B cell (primary cell): ENCODE measurements around the gene OR6C3. TPM values are rescaled to one million over a fixed set of nuclear protein-coding genes. Genes with fewer than 3 reads are reported as not detected.

Source experiments
- ATAC-seq: fragments of 200-7000 bp; cut with Tn5 transposase; one replicate; pipeline ENCODE4 v1.10.0; 2021; ENCODE audit warnings: low read depth, mild to moderate bottlenecking, moderate number of reproducible peaks, moderate library complexity
- CTCF ChIA-PET: fragments of 350-600 bp; sonication (Branson Sonifier 250); formaldehyde crosslinking; loops from one replicate; lab custom pipeline; 2021; ENCODE audit warnings: antibody characterized with exemption, inconsistent platforms; lab: Charles Lee
- POLR2A ChIA-PET: fragments of 350-600 bp; sonication (Branson Sonifier 250); formaldehyde crosslinking; loops from one replicate; lab custom pipeline; 2021; ENCODE audit warnings: antibody characterized with exemption; lab: Charles Lee
- DNase-seq: peaks from one replicate; pipeline ENCODE4 v3.0.0; 2013
- H2AFZ ChIP-seq: 2 replicates; pipeline ENCODE4 v1.6.1; 2012; ENCODE audit warnings: mild to moderate bottlenecking, low read depth, low read length; ENCODE audit not compliant: insufficient read depth, poor library complexity, severe bottlenecking
- H3K27ac ChIP-seq, 2 donors: 1 replicate in 1 of 2; 2 replicates in 1 of 2; pipeline ENCODE4 v1.5.1; 2012 to 2013; ENCODE audit warnings: low read length in 2 of 2, mild to moderate bottlenecking in 2 of 2, moderate library complexity in 1 of 2
- H3K27me3 ChIP-seq, 4 experiments: fragments of 200-600 bp in 1 of 4; sonication (generic) in 1 of 4; replicated peaks in 1 of 4; 1 replicate in 2 of 4; 2 replicates in 2 of 4; pipeline versions ENCODE4 v1.6.1 to v1.7.0; 2013 to 2016; ENCODE audit warnings: low read length in 3 of 4, mild to moderate bottlenecking in 2 of 4, mixed read lengths in 1 of 4, moderate library complexity in 1 of 4; ENCODE audit not compliant: insufficient read depth in 4 of 4, control insufficient read depth in 3 of 4; ENCODE audit errors: control extremely low read depth in 1 of 4
- H3K36me3 ChIP-seq, 2 experiments: replicated peaks in 1 of 2; 1 replicate in 1 of 2; 2 replicates in 1 of 2; pipeline versions ENCODE4 v1.6.1 to v1.7.1; 2013; ENCODE audit warnings: low read length in 1 of 2; ENCODE audit not compliant: insufficient read depth in 2 of 2, control insufficient read depth in 1 of 2; ENCODE audit errors: control extremely low read depth in 1 of 2, extremely low read depth in 1 of 2
- H3K4me1 ChIP-seq, 2 donors: fragments of 200-600 bp in 1 of 2; sonication (generic) in 1 of 2; 1 replicate in 1 of 2; 2 replicates in 1 of 2; pipeline versions ENCODE4 v1.5.1 to v1.6.1; 2013 to 2017; ENCODE audit warnings: low read length in 2 of 2; ENCODE audit not compliant: control insufficient read depth in 2 of 2, insufficient read depth in 2 of 2
- H3K4me2 ChIP-seq: replicated peaks from 2 replicates; pipeline ENCODE3; 2012; ENCODE audit warnings: mild to moderate bottlenecking, low read depth, low read length; ENCODE audit not compliant: poor library complexity, severe bottlenecking
- H3K4me3 ChIP-seq, 5 experiments: fragments of 200-600 bp in 1 of 5; sonication (generic) in 1 of 5; 1 replicate in 3 of 5; 2 replicates in 2 of 5; pipeline versions ENCODE4 v1.5.1 to v1.7.0; 2011 to 2016; ENCODE audit warnings: low read length in 4 of 5, mild to moderate bottlenecking in 4 of 5, low read depth in 2 of 5, control low read depth in 1 of 5, moderate library complexity in 1 of 5; ENCODE audit not compliant: insufficient read depth in 1 of 5; ENCODE audit errors: control extremely low read depth in 1 of 5, extremely low read depth in 1 of 5
- H3K79me2 ChIP-seq: fragments of 200-600 bp; sonication (generic); one replicate; pipeline ENCODE4 v1.6.0; 2016; ENCODE audit warnings: low read length; ENCODE audit not compliant: control insufficient read depth, insufficient read depth
- H3K9ac ChIP-seq: fragments of 200-600 bp; sonication (generic); 2 replicates; pipeline ENCODE4 v1.6.1; 2017; ENCODE audit warnings: mild to moderate bottlenecking, low read length, moderate library complexity
- H3K9me3 ChIP-seq, 3 donors: one replicate each; pipeline versions ENCODE4 v1.6.1 to v1.7.1; 2013; ENCODE audit warnings: low read length in 2 of 3; ENCODE audit not compliant: control insufficient read depth in 2 of 3, insufficient read depth in 1 of 3; ENCODE audit errors: control extremely low read depth in 1 of 3
- H4K20me1 ChIP-seq: 2 replicates; pipeline ENCODE4 v1.6.0; 2012; ENCODE audit warnings: mild to moderate bottlenecking, low read length; ENCODE audit not compliant: insufficient read depth, control insufficient read depth, poor library complexity, severe bottlenecking
- H3K27ac Mint-ChIP-seq: one replicate; pipeline ENCODE4 v1.8.0; 2021; ENCODE audit warnings: mixed read lengths
- H3K27me3 Mint-ChIP-seq: one replicate; pipeline ENCODE4 v1.8.0; 2021; ENCODE audit warnings: mixed read lengths
- H3K4me1 Mint-ChIP-seq: one replicate; pipeline ENCODE4 v1.8.0; 2021; ENCODE audit warnings: mixed read lengths
- H3K4me3 Mint-ChIP-seq: one replicate; pipeline ENCODE4 v1.8.0; 2021; ENCODE audit warnings: mixed read lengths
- H3K9me3 Mint-ChIP-seq: one replicate; pipeline ENCODE4 v1.8.0; 2022; ENCODE audit warnings: mixed read lengths; ENCODE audit not compliant: insufficient read depth
- CTCF ChIP-seq: fragments of 200-600 bp; IDR thresholded peaks from one replicate; pipeline ENCODE4 v1.8.0; 2022; ENCODE audit warnings: antibody characterized with exemption, mild to moderate bottlenecking
- EZH2 ChIP-seq: IDR thresholded peaks from 2 replicates; pipeline ENCODE4 v1.6.1; 2012; ENCODE audit warnings: borderline replicate concordance, low read depth, mild to moderate bottlenecking, moderate library complexity, low read length; ENCODE audit not compliant: insufficient read depth, poor library complexity, severe bottlenecking
- WGBS: methylation state at CpG from one replicate; pipeline ENCODE4 v1.1.5; 2013; ENCODE audit warnings: missing lambda C conversion rate; ENCODE audit not compliant: insufficient coverage; 5-methylcytosine and 5-hydroxymethylcytosine counted together
- intact Hi-C: fragments of 100-400 bp; cut with micrococcal nuclease; formaldehyde crosslinking; loops from one replicate; pipeline ENCODE4 v1.10.0; 2022
- polyA minus RNA-seq: library from RNA; depleted of rRNA, polyadenylated mRNA; stranded (reverse); fragments of >200 nt; gene quantifications from 2 replicates; pipeline ENCODE4 v1.2.3, GENCODE V29; 2012
- polyA plus RNA-seq: library from polyadenylated mRNA; depleted of rRNA; stranded (reverse); fragments of >200 nt; gene quantifications from 2 replicates; pipeline ENCODE4 v1.2.3, GENCODE V29; 2012
- total RNA-seq, 2 donors: library from RNA; stranded (reverse); fragments of 120-200 nt in 1 of 2; gene quantifications; 1 replicate in 1 of 2; 2 replicates in 1 of 2; pipeline versions ENCODE4 v1.2.3 to v1.2.4, GENCODE V29; 2013 to 2022

Gene OR6C3
- not detected in 2 replicates for total RNA-seq
- not detected for total RNA-seq (2013)
- polyA plus RNA-seq = not detected in 2 replicates
- polyA minus RNA-seq = not detected in 2 replicates

DNA sequence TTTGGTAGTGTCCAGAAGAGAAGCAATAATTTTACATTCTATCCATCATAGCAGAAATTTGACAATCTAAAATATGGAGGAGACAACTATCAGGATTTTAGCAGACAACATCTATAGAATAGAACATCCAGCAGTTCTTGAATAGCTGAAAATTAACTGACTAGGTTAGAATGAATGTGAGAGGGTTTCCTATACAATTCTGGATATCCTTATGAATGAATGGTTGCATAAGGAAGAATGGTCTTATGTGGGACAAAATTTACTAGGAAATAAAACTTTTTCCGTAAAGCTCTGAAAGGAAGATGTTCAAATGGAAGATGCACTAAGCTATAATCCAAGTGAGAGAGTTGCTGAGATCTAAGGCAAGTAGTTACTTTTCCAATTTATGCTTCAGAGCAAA lies at the start of gene OR6C3:
OR6C3 (plus strand) TSS at position 301 of the 400 bp plus-strand sequence. CDS start 955 bp downstream, outside the sequence.
- ChIA-PET POLR2A (no interaction called here), CTCF (no interaction called here)
- H3K27me3 ChIP-seq = no peaks in the 10 kb centered on the region
- H3K4me1 ChIP-seq = no peaks in the 10 kb centered on the region
- Mint-ChIP-seq H3K27me3 (peaks cover 2% of the 10 kb centered on the region), H3K27ac (no peak within 1 kb of the TSS), H3K9me3 (no peaks in the 10 kb centered on the region), H3K4me1 (no peaks in the 10 kb centered on the region), H3K4me3 (no peak within 1 kb of the TSS)
- DNase-seq (no peak), ATAC-seq (no peak)
- H3K9ac ChIP-seq = no peak within 1 kb of the TSS
- H3K4me2 ChIP-seq = no peak within 1 kb of the TSS
- no peak within 1 kb of the TSS for H3K27ac ChIP-seq
- no peaks in the 10 kb centered on the region for H3K36me3 ChIP-seq
- peaks cover 0 to 3% (median 0%) of the 10 kb centered on the region in 3 donors for H3K9me3 ChIP-seq
- no peaks in the 10 kb centered on the region for H4K20me1 ChIP-seq
- no peak within 1 kb of the TSS for H2AFZ ChIP-seq
- intact Hi-C loops = no loop called here
- no peak within 1 kb of the TSS for H3K4me3 ChIP-seq
- TF ChIP-seq CTCF = no peak
- no peak for TF ChIP-seq EZH2
- no peaks in the 10 kb centered on the region for H3K79me2 ChIP-seq
- no CpG with 5 or more reads among the region's 1 CpG for WGBS

DNA sequence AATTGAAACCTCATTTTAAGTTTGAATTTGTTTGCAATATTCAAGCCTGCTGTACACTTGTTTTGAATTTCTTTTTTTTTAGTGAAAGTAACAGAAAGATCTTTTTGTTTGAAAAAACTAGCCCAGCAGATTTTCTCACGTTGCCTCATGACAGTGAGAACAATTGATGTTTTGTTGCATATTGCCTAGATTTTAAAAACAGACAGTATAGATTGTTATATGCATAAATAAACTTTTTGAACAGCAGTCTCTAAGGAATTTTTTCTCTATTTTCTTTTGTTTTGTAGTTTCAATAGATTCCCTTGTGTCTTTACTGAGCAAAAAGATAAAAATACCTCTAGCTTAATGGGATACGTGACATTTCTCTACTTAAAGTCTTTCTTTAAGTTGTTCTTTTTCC lies 49.6 kb upstream of the OR6C3 start:
- H3K9ac ChIP-seq = no peak overlapping the region
- Mint-ChIP-seq H3K27ac (no peak overlapping the region), H3K4me1 (no peaks in the 10 kb centered on the region), H3K9me3 (no peaks in the 10 kb centered on the region), H3K27me3 (peaks cover 20% of the 10 kb centered on the region), H3K4me3 (no peak overlapping the region)
- intact Hi-C loops = no loop called here
- H3K9me3 ChIP-seq = peaks cover 0 to 4% (median under 1%) of the 10 kb centered on the region in 3 donors
- H3K27ac ChIP-seq = no peak overlapping the region
- no peaks in the 10 kb centered on the region for H3K79me2 ChIP-seq
- no peak overlapping the region for H2AFZ ChIP-seq
- peaks cover 0 to 4% (median 2%) of the 10 kb centered on the region in 4 experiments for H3K27me3 ChIP-seq
- DNase-seq (no peak), ATAC-seq (no peak)
- WGBS = no CpG with 5 or more reads among the region's 2 CpGs
- TF ChIP-seq EZH2 = no peak
- TF ChIP-seq CTCF = no peak
- ChIA-PET POLR2A (no interaction called here), CTCF (no interaction called here)
- H3K4me1 ChIP-seq = no peaks in the 10 kb centered on the region
- no peaks in the 10 kb centered on the region for H3K36me3 ChIP-seq
- H3K4me2 ChIP-seq = no peak overlapping the region
- H3K4me3 ChIP-seq = no peak overlapping the region
- H4K20me1 ChIP-seq = no peaks in the 10 kb centered on the region
